ENCODE results near the gene HDHD3.

Gene HDHD3

DNA sequence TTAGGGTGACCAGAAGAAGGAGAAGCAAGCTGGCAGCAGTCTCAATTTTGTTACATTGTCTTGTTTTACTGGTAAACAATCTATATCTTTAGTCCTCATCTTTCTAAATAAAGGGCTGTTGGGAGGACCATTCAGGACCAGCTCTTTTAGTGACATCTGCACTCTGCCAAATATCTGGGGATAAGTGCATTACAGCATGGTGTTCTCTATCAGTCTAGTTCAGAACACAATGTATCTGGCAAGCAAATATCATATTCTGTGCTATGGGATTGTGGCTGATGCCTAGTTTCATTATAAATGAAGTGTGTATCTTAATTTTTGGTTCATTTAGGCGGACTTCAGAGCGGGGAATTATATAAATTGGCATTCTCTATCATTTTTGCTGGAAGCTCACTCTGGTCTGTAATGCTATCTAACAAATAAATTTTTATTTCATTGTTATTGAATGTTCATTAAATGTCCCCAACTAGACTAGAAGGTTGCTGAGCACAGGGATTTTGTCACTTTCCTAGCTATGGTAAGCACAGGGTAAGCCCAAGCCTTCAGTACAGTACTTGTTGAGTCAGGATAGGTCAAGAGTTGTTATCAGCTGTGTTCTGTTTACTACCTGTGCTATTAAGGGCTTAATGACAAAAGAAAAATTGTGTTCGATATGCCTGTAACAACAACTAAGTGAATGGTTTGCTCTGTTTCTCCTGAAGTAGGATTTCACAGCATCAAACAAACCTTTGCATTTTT, 48.6 kb downstream of the HDHD3 start:
- DNase-seq (ENCODE audit: low read depth), result no peak

DNA sequence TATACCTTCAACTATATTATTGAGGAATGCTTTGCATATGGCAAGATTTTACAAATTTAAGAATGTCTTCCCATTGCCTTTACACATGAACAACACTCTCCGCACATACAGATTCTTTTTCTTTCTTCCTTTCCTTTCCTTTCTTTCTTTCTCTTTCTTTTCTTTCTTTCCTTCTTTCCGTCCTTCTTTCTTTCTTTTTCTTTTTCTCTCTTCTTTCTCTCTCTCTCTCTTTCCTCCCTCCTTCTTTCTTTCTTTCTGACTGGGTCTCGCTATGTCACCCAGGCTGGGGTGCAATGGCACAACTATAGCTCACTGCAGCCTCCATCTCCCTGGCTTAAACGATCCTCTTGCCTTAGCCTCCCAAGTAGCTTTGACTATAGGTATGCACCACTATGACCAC, 50.6 kb downstream of the HDHD3 start:
- no peak for DNase-seq (ENCODE audit: low read depth)
